H9 (cell line): ENCODE measurements around the gene TSPAN18. TPM values are rescaled to one million over a fixed set of nuclear protein-coding genes. Genes with fewer than 3 reads are reported as not detected.

Source experiments
- DNase-seq: peaks from one replicate; pipeline ENCODE4 v3.0.0-alpha.2; 2017
- H2AFZ ChIP-seq: one replicate; pipeline ENCODE4 v1.6.1; 2013; ENCODE audit warnings: mild to moderate bottlenecking, low read length, control low read depth, moderate library complexity
- H2AK5ac ChIP-seq: 2 replicates; pipeline ENCODE4 v1.6.1; 2013; ENCODE audit warnings: low read length, control low read depth, mixed read lengths; ENCODE audit not compliant: insufficient read length
- H2BK120ac ChIP-seq: one replicate; pipeline ENCODE4 v1.6.1; 2013; ENCODE audit warnings: low read depth, mild to moderate bottlenecking, low read length, control low read depth, inconsistent platforms; ENCODE audit not compliant: poor library complexity, severe bottlenecking
- H2BK12ac ChIP-seq: 2 replicates; pipeline ENCODE4 v1.6.1; 2013; ENCODE audit warnings: low read length, control low read depth, mixed read lengths, low read depth; ENCODE audit not compliant: insufficient read length
- H2BK15ac ChIP-seq: 2 replicates; pipeline ENCODE4 v1.6.1; 2013; ENCODE audit warnings: low read depth, low read length, control low read depth
- H2BK20ac ChIP-seq: one replicate; pipeline ENCODE4 v1.6.1; 2013; ENCODE audit warnings: low read depth, mild to moderate bottlenecking, low read length, control low read depth, inconsistent platforms; ENCODE audit not compliant: poor library complexity, severe bottlenecking
- H2BK5ac ChIP-seq: 2 replicates; pipeline ENCODE4 v1.6.1; 2013; ENCODE audit warnings: low read length, control low read depth, mixed read lengths; ENCODE audit not compliant: insufficient read length
- H3K14ac ChIP-seq: 2 replicates; pipeline ENCODE4 v1.6.1; 2013; ENCODE audit warnings: low read length, control low read depth; ENCODE audit not compliant: insufficient read depth
- H3K18ac ChIP-seq: 2 replicates; pipeline ENCODE4 v1.6.1; 2013; ENCODE audit warnings: low read depth, mild to moderate bottlenecking, mixed read lengths, low read length, control low read depth; ENCODE audit not compliant: insufficient read length
- H3K23ac ChIP-seq: 2 replicates; pipeline ENCODE4 v1.6.1; 2013; ENCODE audit warnings: low read length, control low read depth, mixed read lengths, low read depth; ENCODE audit not compliant: insufficient read length
- H3K23me2 ChIP-seq: 2 replicates; pipeline ENCODE4 v1.6.1; 2013; ENCODE audit warnings: low read depth, mild to moderate bottlenecking, mixed read lengths, low read length, control low read depth; ENCODE audit not compliant: insufficient read length, poor library complexity, severe bottlenecking
- H3K27ac ChIP-seq: 2 replicates; pipeline ENCODE4 v1.5.1; 2013; ENCODE audit warnings: low read length, control low read depth, mixed read lengths, low read depth; ENCODE audit not compliant: insufficient read length
- H3K27me3 ChIP-seq: 2 replicates; pipeline ENCODE4 v1.6.1; 2013; ENCODE audit warnings: low read length, control low read depth, inconsistent platforms; ENCODE audit not compliant: insufficient read depth
- H3K4ac ChIP-seq: 2 replicates; pipeline ENCODE4 v1.6.1; 2013; ENCODE audit warnings: low read depth, mild to moderate bottlenecking, control low read depth, inconsistent platforms, low read length, moderate library complexity
- H3K4me1 ChIP-seq: 2 replicates; pipeline ENCODE4 v1.6.1; 2013; ENCODE audit warnings: low read length, control low read depth, inconsistent platforms; ENCODE audit not compliant: insufficient read depth
- H3K4me2 ChIP-seq: 2 replicates; pipeline ENCODE4 v1.6.1; 2013; ENCODE audit warnings: low read length, control low read depth, mixed read lengths; ENCODE audit not compliant: insufficient read length, insufficient read depth
- H3K56ac ChIP-seq: 2 replicates; pipeline ENCODE4 v1.6.1; 2013; ENCODE audit warnings: low read depth, mild to moderate bottlenecking, mixed read lengths, low read length, control low read depth; ENCODE audit not compliant: insufficient read length
- H3K79me1 ChIP-seq: 2 replicates; pipeline ENCODE4 v1.6.1; 2013; ENCODE audit warnings: low read depth, mild to moderate bottlenecking, moderate library complexity, low read length, control low read depth, inconsistent platforms; ENCODE audit not compliant: insufficient read depth, poor library complexity, severe bottlenecking
- H3K79me2 ChIP-seq: 2 replicates; pipeline ENCODE4 v1.6.1; 2013; ENCODE audit warnings: low read length, control low read depth, inconsistent platforms; ENCODE audit not compliant: insufficient read depth
- H3K9ac ChIP-seq: 2 replicates; pipeline ENCODE4 v1.6.1; 2013; ENCODE audit warnings: low read length, control low read depth, mixed read lengths; ENCODE audit not compliant: insufficient read length; ENCODE audit errors: extremely low read depth
- H3K9me3 ChIP-seq: one replicate; pipeline ENCODE4 v1.6.1; 2013; ENCODE audit warnings: low read depth, low read length, inconsistent platforms; ENCODE audit not compliant: control insufficient read depth
- H3T11ph ChIP-seq: one replicate; pipeline ENCODE4 v1.6.1; 2013; ENCODE audit warnings: mild to moderate bottlenecking, low read length, control low read depth, inconsistent platforms
- H4K20me1 ChIP-seq: one replicate; pipeline ENCODE4 v1.6.1; 2013; ENCODE audit not compliant: control insufficient read depth, insufficient read length, insufficient read depth
- H4K5ac ChIP-seq: 2 replicates; pipeline ENCODE4 v1.6.1; 2013; ENCODE audit warnings: low read depth, mild to moderate bottlenecking, mixed read lengths, low read length, control low read depth; ENCODE audit not compliant: insufficient read length
- H4K8ac ChIP-seq: replicated peaks from 2 replicates; pipeline ENCODE4 v1.6.1; 2013; ENCODE audit warnings: low read length, control low read depth, mixed read lengths, low read depth; ENCODE audit not compliant: insufficient read length
- H4K91ac ChIP-seq: 2 replicates; pipeline ENCODE4 v1.6.1; 2013; ENCODE audit warnings: low read depth, mild to moderate bottlenecking, moderate library complexity, mixed read lengths, low read length, control low read depth; ENCODE audit not compliant: insufficient read length
- H3K27ac Mint-ChIP-seq, 3 experiments: 2 replicates in 2 of 3; 3 replicates in 1 of 3; pipeline ENCODE4 v1.8.0; 2020 to 2021; ENCODE audit warnings: mixed read lengths in 3 of 3, mild to moderate bottlenecking in 1 of 3, moderate library complexity in 1 of 3
- H3K27me3 Mint-ChIP-seq: 2 replicates; pipeline ENCODE4 v1.8.0; 2021; ENCODE audit warnings: low read depth, mild to moderate bottlenecking, moderate library complexity, mixed read lengths
- H3K36me3 Mint-ChIP-seq, 3 experiments: 2 replicates in 2 of 3; 3 replicates in 1 of 3; pipeline ENCODE4 v1.8.0; 2020 to 2021; ENCODE audit warnings: low read depth in 3 of 3, mixed read lengths in 3 of 3; ENCODE audit not compliant: insufficient read depth in 1 of 3
- H3K4me1 Mint-ChIP-seq, 2 experiments: 2 replicates each; pipeline ENCODE4 v1.8.0; 2020; ENCODE audit warnings: mixed read lengths in 2 of 2
- H3K4me3 Mint-ChIP-seq, 2 experiments: 2 replicates in 1 of 2; 3 replicates in 1 of 2; pipeline ENCODE4 v1.8.0; 2020 to 2021; ENCODE audit warnings: mild to moderate bottlenecking in 2 of 2, mixed read lengths in 2 of 2, moderate library complexity in 1 of 2
- H3K9me3 Mint-ChIP-seq, 2 experiments: 2 replicates in 1 of 2; 3 replicates in 1 of 2; pipeline ENCODE4 v1.8.0; 2020; ENCODE audit warnings: mild to moderate bottlenecking in 2 of 2, mixed read lengths in 2 of 2, moderate library complexity in 1 of 2
- WGBS: extraction: QIAGEN DNeasy Blood & Tissue Kit; methylation state at CpG from one replicate; pipeline ENCODE4 v1.1.7; 2013; ENCODE audit warnings: missing lambda C conversion rate, low lambda C conversion rate, mixed read lengths; ENCODE audit not compliant: insufficient read length; ENCODE audit errors: extremely low coverage; 5-methylcytosine and 5-hydroxymethylcytosine counted together
- total RNA-seq: library from RNA; stranded (reverse); gene quantifications from 2 replicates; pipeline ENCODE4 v1.2.1, GENCODE V29; 2021
- TF ChIP-seq, protein P1 (sequence below): fragments of 200-600 bp; sonication (generic); conservative IDR thresholded peaks from 3 replicates; pipeline ENCODE4 v1.8.0; 2021; ENCODE audit warnings: antibody characterized with exemption, mild to moderate bottlenecking

The TSPAN18 gene
- total RNA-seq, 1 experiment from 2014 or later = 25.3 TPM

DNA sequence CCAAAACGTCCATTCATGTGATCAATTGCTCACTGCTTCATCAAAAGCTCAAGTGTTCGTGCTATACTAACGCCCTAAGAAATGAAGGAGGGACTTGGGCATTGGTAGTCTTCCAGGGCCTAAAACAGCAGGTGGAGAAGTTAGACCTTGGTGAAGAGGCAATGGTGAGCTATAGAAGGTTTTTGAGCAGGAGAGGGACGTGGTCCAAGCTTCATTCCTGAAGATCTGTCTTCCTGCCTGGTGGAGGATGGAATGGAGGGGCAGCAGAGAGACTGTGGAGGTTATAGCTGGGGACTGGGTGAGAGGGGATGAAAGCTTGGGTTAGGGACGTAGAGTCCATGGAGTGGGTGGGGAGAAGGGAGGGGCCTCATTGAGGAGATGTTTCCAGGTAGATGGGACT is 126.2 kb downstream of the TSPAN18 start:
- no peaks in the 10 kb centered on the region for H3K79me2 ChIP-seq
- no peak overlapping the region for H2AK5ac ChIP-seq
- H2AFZ ChIP-seq = no peak overlapping the region
- no peak overlapping the region for H2BK120ac ChIP-seq
- H2BK5ac ChIP-seq = no peak overlapping the region
- no peak overlapping the region for H3K9ac ChIP-seq
- no peak overlapping the region for H2BK20ac ChIP-seq
- no peaks in the 10 kb centered on the region for H3K27me3 ChIP-seq
- WGBS = no CpG with 5 or more reads among the region's 5 CpGs
- Mint-ChIP-seq H3K4me3 (no peak overlapping the region), H3K4me1 (peaks cover 38 to 57% of the 10 kb centered on the region in 2 experiments), H3K27ac (no peak overlapping the region), H3K9me3 (no peaks in the 10 kb centered on the region), H3K36me3 (no peaks in the 10 kb centered on the region; a peak in 2 of 7 replicates), H3K27me3 (peaks cover 7% of the 10 kb centered on the region)
- no peak overlapping the region for H3K4me2 ChIP-seq
- H3K56ac ChIP-seq = no peak overlapping the region
- H3K4ac ChIP-seq = no peak overlapping the region
- H4K5ac ChIP-seq = no peak overlapping the region
- no peak overlapping the region for H3K18ac ChIP-seq
- no peak for DNase-seq
- H4K91ac ChIP-seq = no peak overlapping the region
- no peak overlapping the region for H3K23ac ChIP-seq
- TF ChIP-seq, protein P1, sequence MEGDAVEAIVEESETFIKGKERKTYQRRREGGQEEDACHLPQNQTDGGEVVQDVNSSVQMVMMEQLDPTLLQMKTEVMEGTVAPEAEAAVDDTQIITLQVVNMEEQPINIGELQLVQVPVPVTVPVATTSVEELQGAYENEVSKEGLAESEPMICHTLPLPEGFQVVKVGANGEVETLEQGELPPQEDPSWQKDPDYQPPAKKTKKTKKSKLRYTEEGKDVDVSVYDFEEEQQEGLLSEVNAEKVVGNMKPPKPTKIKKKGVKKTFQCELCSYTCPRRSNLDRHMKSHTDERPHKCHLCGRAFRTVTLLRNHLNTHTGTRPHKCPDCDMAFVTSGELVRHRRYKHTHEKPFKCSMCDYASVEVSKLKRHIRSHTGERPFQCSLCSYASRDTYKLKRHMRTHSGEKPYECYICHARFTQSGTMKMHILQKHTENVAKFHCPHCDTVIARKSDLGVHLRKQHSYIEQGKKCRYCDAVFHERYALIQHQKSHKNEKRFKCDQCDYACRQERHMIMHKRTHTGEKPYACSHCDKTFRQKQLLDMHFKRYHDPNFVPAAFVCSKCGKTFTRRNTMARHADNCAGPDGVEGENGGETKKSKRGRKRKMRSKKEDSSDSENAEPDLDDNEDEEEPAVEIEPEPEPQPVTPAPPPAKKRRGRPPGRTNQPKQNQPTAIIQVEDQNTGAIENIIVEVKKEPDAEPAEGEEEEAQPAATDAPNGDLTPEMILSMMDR = no peak
- no peaks in the 10 kb centered on the region for H3K79me1 ChIP-seq
- H3K9me3 ChIP-seq = no peaks in the 10 kb centered on the region
- no peak overlapping the region for H2BK12ac ChIP-seq
- no peak overlapping the region for H2BK15ac ChIP-seq
- H4K20me1 ChIP-seq = no peaks in the 10 kb centered on the region
- H4K8ac ChIP-seq = no peak overlapping the region
- no peaks in the 10 kb centered on the region for H3K23me2 ChIP-seq
- H3K4me1 ChIP-seq = no peaks in the 10 kb centered on the region; the same call in 1 of the 2 replicates
- H3K14ac ChIP-seq = no peak overlapping the region
- no peak overlapping the region for H3T11ph ChIP-seq
- no peak overlapping the region for H3K27ac ChIP-seq
